Measurements from ENCODE around the gene FNTB. TPM values are rescaled to one million over a fixed set of nuclear protein-coding genes. Genes with fewer than 3 reads are reported as not detected.

FNTB gene
- total and polyA plus RNA-seq, 9 of the 15 experiments (the other 6 are each of a cell fraction or from before 2014, with no cell fraction given): 6.9 to 23.2 (median 12.2) TPM

GRCh38 chr14:64992328-64992885, 5.7 kb downstream of the FNTB start:
- Histone ChIP-seq H3K4me2 (ENCODE audit: insufficient read depth, low read length) (no peak overlapping the region), H3K79me2 (ENCODE audit: control insufficient read depth, insufficient read depth, low read length) (peaks cover 37% of the 10 kb centered on the region), H3K9ac (ENCODE audit: insufficient read depth in 1 of 2, low read depth in 2 of 2, low read length in 2 of 2) (no peak overlapping the region), H3K4me1 (replicated peaks in 1 of 2; ENCODE audit: control insufficient read depth in 2 of 2, insufficient read depth in 2 of 2, low read length in 2 of 2) (peaks cover 0 to 4% of the 10 kb centered on the region in 2 experiments; a peak in 3 of 5 replicates), H3K27ac (ENCODE audit: extremely low read depth, low read depth, low read length) (no peak overlapping the region), H3K9me3 (replicated peaks; ENCODE audit: control insufficient read depth, insufficient read depth, low read depth, low read length) (no peaks in the 10 kb centered on the region), H3K27me3 (ENCODE audit: control insufficient read depth in 2 of 2, insufficient read depth in 2 of 2, low read length in 2 of 2) (no peaks in the 10 kb centered on the region), H3K4me3 (no peak overlapping the region), H4K20me1 (replicated peaks; ENCODE audit: control insufficient read depth, insufficient read depth, low read length) (no peaks in the 10 kb centered on the region), H3K36me3 (ENCODE audit: control insufficient read depth, insufficient read depth, low read length) (no peaks in the 10 kb centered on the region), H2AFZ (ENCODE audit: low read depth, low read length) (no peak overlapping the region), H3K9me1 (ENCODE audit: control insufficient read depth, insufficient read depth, low read length) (no peaks in the 10 kb centered on the region)
- FAIRE-seq (no peak), DNase-seq (ENCODE audit: extremely low read depth in 1 of 4, low spot score in 3 of 4) (no peak), ATAC-seq (no peak)
- BruUV-seq (replicated peaks): no TSS peak
- no peak for TF ChIP-seq CEBPG (CRISPR knock-in tag; IDR thresholded peaks at IDR 0.05)
- TF ChIP-seq CEBPG (tag; conservative IDR thresholded peaks at IDR 0.05 in 1 of 2, IDR thresholded peaks at IDR 0.05 in 1 of 2): peak; percentile 32; a peak in 1 of 4 replicates
- peak; percentile 75 for TF ChIP-seq ATF3 (IDR thresholded peaks at IDR 0.05)
- no peak for TF ChIP-seq ATF3 (CRISPR knock-in tag; conservative IDR thresholded peaks at IDR 0.05)
- no peak for TF ChIP-seq BRD4 (IDR thresholded peaks at IDR 0.05)
- TF ChIP-seq E2F5 (CRISPR knock-in tag; IDR thresholded peaks at IDR 0.05): no peak
- no peak for TF ChIP-seq HES1 (IDR thresholded peaks at IDR 0.05; ENCODE audit: low read depth)
- no peak for TF ChIP-seq ZC3H4 (CRISPR knock-in tag; IDR thresholded peaks at IDR 0.05; ENCODE audit: borderline replicate concordance)
- intact Hi-C loops (cut with micrococcal nuclease): no loop called here
- ChIA-PET POLR2A (interaction anchor here (0.8 to 0.9 kb wide), 2 partner anchors 14 to 251 kb away, joined by 3 read pairs; no protein-coding TSS in a partner anchor), CTCF (ENCODE audit: low intra/inter-chr PET ratio) (no interaction called here)
- WGBS (ENCODE audit: insufficient coverage, low coverage, missing lambda C conversion rate): 86% methylated on average over 5 of the region's 5 CpGs
- in situ Hi-C loops (cut with MboI): no loop called here

Data from K562 (cell line).